Body of pancreas (tissue), 4 donors: ENCODE results near the gene DCLRE1A.

Experiments
- POLR2A ChIP-seq, 3 donors: fragments of 450-650 bp; IDR thresholded peaks; one replicate each; pipeline ENCODE4 v1.6.1; 2016; ENCODE audit warnings: antibody characterized with exemption in 3 of 3, mild to moderate bottlenecking in 2 of 3
- TF ChIP-seq, protein P1 (sequence below), 7 experiments: fragments of 450-650 bp in 4 of 7; fragments of 200-600 bp in 3 of 7; sonication (generic) in 3 of 7; IDR thresholded peaks; one replicate each; pipeline ENCODE4 v1.5.1; 2016 to 2019; ENCODE audit warnings: antibody characterized with exemption in 7 of 7

DNA sequence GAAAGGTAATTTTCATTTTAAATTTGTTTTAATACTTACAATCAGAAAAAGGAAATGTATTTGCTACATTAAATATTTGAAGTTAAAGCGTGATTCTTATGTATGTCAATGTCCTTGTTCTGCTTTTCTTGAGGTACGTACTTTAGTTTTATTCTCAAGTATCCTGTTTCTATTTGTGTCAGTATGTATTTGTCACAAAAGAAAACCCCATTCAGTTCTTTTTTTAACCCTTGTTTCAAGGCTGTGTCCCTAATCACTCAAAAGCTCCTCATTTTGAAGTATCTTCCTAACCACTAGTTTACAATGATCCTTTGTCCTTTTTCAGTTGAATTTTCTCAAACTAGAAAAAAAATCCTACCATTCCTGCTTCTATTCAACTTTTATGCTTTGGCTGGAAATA is 25.8 kb upstream of the DCLRE1A start:
- TF ChIP-seq, protein P1, sequence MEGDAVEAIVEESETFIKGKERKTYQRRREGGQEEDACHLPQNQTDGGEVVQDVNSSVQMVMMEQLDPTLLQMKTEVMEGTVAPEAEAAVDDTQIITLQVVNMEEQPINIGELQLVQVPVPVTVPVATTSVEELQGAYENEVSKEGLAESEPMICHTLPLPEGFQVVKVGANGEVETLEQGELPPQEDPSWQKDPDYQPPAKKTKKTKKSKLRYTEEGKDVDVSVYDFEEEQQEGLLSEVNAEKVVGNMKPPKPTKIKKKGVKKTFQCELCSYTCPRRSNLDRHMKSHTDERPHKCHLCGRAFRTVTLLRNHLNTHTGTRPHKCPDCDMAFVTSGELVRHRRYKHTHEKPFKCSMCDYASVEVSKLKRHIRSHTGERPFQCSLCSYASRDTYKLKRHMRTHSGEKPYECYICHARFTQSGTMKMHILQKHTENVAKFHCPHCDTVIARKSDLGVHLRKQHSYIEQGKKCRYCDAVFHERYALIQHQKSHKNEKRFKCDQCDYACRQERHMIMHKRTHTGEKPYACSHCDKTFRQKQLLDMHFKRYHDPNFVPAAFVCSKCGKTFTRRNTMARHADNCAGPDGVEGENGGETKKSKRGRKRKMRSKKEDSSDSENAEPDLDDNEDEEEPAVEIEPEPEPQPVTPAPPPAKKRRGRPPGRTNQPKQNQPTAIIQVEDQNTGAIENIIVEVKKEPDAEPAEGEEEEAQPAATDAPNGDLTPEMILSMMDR (IDR thresholded peaks at IDR 0.05) = no peak
- TF ChIP-seq POLR2A (IDR thresholded peaks at IDR 0.05) = no peak
